GM21381 (cell line): ENCODE data around the gene GP1BB.

Experiments used
- ATAC-seq: cut with Tn5 transposase; IDR thresholded peaks from one replicate; pipeline ENCODE4 v1.9.1; 2021; ENCODE audit warnings: mild to moderate bottlenecking, moderate library complexity; ENCODE audit not compliant: unreplicated experiment

GP1BB gene

DNA sequence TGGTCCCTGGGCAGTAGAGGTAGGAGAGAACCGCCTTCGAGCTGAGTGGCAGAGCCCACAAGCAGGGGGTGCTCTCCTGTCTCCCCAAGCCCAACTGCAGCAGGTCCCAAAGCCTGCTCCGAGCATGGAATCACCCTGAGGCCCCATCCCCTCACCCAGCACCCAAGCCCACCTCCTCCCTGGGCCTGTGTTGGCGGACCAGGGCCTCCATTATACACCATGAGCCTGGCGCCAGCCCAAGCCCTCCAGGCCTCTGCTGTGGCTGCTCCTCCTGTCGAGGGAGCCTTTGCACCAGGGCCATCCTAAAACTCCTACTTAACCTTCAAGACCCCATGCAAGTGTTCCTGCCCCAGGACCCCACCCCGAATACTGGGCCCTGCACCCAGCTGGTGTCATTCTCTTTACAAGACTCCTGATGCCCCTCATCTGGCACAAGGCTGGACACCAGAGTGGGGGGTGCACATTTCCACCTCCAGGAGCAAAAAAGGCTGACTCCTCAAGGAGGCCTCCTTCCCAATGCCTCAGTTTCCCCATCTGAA lies 16.6 kb downstream of the GP1BB start:
- ATAC-seq: no peak

DNA sequence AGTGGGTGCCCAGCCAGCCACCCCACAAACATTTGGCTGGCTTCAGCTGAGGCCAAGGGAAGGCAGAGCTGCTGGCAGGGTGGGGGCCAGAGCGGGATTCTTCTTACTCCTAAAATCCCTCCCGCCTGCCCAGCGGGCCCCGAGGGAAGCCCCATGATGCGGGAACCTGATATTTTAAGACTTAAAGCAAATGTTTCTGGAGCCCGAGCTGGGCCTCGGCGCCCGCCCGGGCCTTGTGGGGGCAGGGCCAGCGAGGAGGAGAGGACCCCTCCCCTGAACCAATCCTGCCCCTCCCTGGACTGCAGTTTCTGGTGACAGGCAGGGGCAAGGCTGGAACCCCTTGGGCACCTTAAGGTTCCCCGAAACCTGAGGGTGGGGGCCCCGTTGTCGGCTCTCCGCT lies 17.2 kb downstream of the GP1BB start:
- ATAC-seq: no peak

GRCh38 chr22:19741053-19741452 lies 17.7 kb downstream of the GP1BB start:
- ATAC-seq: no peak

- no peak for ATAC-seq
These were observed 19.1 kb downstream of the GP1BB start for GRCh38 chr22:19742160-19743066.

DNA sequence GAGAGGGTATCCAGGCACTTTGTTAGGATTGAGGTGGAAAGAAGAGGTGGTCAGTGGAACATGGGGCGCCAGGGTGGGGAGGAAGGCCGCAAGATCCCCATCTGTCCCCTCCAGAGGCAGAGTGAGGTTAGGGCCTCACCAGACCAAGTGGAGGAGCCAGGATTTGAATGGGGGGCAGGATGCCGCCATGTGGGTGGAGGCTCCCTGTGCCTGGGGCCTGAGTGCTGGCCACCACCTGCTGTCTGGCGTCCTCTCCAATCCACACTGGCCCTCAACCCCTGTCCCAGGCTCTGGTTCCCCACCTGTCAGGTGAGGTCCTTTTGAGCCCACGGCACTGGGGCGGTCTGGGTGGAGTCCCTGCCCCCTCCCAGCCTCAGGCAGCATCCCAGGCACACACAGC lies 19.7 kb downstream of the GP1BB start:
- no peak for ATAC-seq

DNA sequence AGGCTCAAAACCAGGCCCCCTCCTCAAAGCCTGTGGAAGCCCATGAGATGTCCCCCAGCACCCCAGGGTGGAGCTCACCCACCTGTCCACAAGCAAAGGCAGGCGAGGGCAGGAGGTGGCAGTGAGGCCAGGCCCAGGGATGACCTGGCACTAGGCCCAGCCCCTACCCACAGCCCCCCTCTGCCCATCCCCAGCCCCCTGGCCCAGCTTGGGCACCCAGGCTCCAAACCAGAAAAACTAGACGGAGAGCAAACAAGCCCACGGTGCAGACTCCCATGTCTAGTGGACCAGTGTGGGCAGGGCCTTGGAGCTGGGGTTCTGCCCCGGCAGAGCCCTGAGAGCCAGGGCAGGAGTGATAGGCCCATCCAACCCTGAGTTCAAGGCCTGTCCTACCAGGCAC lies 20.3 kb downstream of the GP1BB start:
- no peak for ATAC-seq

- no peak for ATAC-seq
These were observed 21.1 kb downstream of the GP1BB start for GRCh38 chr22:19744350-19745006.

- ATAC-seq: no peak
These were observed 22.1 kb downstream of the GP1BB start for GRCh38 chr22:19745155-19746101.

DNA sequence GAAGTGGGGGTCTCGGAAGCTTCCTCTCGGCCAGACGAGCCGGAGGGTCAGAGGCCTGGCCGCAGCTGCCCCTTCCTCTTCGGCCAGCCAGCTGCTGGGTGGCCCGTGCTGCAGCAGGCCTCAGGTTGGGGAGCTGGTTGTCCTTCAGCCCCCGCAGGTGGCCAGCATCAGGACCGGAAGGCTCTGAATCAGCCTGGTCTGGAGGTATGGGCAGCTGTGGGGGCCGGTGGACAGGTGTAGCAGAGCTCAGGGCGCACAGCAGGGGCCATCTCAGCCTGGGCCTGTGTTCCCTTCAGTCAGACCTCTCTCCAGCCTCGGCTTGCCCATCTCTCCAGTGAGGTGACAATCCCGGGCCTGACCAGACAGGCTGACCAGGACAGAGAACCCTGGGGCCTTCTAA lies 23.4 kb downstream of the GP1BB start:
- no peak for ATAC-seq

DNA sequence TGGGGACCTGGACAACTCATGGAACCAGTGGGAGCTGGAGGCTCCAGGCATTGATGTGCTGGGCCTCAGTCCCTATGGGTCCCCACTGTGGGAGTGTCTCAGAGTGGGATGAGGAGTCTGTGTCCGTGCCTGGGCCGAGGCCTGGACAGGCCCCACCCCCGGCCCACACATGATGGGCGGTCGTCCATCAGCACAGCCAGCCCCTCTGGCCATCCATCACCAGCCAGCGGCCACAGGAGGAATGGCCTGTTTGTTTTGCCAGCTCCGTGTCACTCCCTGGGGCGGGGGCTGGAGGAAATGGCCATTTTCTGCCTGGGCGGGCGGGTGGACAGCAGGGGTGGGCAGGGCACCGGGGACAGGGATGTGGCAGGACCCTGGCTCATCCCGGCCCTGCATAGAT lies 24.2 kb downstream of the GP1BB start:
- ATAC-seq: no peak

DNA sequence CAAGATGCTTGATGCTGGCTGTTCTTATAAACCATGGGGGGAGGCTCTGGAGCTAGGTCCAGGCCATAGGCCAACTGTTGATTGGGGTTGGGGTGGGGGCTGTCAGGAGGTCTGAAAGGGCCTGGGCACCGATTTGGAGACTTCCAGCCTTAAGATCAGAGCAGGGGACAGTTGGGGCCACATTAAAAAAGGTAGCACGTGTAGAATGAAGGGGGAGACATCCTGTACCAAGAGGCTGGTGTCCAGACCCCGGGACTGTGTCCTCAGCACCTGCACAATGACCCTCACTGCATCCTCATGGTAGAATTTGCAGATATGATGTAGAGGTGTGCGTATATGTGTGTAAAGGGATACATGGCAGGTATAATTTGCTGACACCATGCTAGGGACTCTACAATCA lies 24.8 kb downstream of the GP1BB start:
- no peak for ATAC-seq

DNA sequence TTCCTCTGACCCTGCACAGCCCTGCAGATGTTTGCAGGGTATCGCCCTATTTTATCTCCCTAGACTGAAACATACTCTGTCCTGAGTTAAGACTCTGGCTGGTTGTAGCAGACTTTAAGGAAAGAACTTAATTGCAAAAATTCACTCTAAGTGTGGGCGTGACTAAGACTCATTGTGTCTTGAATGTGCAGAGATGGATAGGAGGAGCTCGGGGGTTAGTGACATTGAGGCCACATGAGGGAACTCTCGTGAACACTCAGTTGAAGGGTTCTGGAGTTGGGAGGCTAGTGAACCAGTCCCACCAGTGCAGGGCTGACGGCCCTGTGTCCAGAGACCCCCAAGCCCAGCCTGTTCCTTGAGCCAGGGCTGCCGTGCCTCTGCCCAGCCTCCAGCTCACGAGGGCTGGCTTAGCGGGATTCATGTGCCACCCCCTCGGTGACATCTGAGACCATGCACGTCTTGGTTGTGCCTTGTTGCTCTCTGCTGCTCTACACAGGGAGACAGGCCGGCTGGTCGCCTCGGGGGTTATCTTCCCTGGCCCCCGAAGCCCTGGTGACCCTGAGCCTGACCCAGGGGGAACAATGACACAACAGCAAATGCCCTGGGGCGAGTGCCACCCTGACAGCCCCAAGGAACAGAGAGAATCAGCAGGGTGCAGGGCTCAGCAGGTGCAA lies 25.8 kb downstream of the GP1BB start:
- ATAC-seq: no peak

GRCh38 chr22:19749876-19750275 lies 26.5 kb downstream of the GP1BB start:
- no peak for ATAC-seq

- ATAC-seq: no peak
These were observed 27.5 kb downstream of the GP1BB start for GRCh38 chr22:19750507-19751490.

- no peak for ATAC-seq
These were observed 28.3 kb downstream of the GP1BB start for GRCh38 chr22:19751497-19752245.

DNA sequence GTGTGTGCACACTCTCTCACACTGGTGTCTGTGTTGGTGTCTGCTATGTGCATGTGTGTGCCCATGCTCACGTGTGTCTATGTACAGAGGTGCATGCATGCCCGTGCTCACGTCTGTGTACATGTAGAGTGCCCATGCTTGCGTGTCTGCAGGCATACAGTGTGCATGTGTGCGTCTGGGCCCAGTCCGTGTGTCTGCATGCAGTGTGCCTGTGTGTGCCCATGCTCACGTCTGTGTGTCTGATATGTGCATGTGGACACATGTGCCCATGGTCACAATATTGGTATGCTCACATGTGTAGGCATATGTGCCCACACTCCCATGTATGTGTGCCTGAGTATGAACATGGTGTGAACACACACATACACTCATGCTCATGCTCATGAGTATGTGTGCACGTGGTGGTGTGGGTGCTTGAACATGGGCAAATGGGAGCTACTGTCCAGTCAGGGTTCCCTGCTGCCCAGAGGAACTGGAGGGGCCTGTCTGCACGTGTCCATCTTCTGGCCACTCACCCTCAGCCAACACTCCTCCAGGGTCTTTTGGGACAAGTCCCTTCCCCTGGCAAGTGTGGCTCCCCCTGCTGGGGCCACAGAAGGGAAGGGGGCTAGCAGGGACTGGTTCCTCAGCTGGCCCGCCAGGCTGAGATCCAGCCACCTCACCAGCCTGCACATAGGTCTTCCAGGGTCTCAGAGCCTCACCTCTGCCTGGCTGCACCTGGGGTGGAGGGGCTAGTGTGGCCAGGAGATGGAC lies 29.9 kb downstream of the GP1BB start:
- no peak for ATAC-seq

DNA sequence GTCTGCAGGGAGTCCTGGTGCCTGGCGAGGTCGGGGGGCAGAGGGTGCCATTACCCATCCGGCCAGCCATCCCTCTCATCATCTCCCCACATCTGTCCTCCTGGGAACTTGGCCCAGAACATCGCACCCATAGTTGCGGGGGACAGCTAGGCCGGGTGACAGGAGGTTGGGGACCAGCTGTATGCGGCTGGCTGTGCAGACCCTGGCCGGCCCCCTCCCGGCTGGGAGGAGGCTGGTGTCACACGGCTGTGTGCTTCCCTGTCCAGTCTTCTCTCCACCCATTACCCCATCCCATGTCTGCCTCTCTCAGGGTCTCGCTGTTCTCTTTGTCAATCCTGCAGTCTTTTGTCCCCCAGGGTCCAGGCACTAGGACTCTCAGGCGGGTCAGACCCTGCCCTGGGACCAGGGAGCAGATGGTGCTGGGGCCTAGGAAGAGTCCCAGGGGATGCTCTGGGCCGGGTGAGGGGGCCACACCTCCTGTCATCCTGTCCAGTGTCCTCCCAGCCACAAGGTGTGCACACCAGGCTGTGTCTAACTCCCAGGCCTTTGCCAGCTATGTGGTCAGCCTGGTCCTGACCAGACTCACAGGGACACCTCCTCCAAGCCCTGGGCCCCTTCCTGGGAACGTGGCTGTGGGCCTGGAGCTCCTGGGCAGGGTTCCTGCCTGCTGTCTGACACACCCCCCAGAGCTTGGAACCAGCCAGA lies 30.8 kb downstream of the GP1BB start:
- ATAC-seq: no peak
